ENCODE measurements around the gene C2orf72.
A peak's percentile ranks its signal among the peaks of the same experiment; 100 is the strongest.
"Not testable (repeated sequence)": the region's sequence is repeated elsewhere in the genome, so short reads cannot be mapped to it uniquely, and the experiment has no call there.

C2orf72 gene

DNA sequence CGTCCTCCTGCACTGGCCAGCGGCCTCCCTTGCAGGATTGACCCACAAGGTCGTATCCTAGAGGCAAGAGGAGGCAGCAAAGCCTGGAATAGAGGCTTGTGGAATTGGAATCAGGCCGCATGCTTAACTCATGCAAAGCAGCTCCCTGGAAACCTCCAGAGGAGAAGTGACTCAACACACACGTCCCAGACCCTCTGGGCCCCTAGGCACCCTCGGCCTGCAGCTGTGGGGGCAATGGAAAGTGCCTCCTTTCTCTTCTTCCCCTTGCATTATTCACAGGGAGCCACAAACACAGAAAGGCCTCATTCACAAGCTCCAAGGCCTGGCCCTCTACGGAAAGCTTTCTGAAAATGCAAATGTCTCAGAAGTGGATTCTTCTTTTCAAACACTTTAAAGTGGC, 21.8 kb upstream of the C2orf72 start:
- no peak for DNase-seq (ENCODE audit: low read depth)

GRCh38 chr2:231015926-231016325, 21.4 kb upstream of the C2orf72 start:
- DNase-seq (ENCODE audit: low read depth): no peak

DNA sequence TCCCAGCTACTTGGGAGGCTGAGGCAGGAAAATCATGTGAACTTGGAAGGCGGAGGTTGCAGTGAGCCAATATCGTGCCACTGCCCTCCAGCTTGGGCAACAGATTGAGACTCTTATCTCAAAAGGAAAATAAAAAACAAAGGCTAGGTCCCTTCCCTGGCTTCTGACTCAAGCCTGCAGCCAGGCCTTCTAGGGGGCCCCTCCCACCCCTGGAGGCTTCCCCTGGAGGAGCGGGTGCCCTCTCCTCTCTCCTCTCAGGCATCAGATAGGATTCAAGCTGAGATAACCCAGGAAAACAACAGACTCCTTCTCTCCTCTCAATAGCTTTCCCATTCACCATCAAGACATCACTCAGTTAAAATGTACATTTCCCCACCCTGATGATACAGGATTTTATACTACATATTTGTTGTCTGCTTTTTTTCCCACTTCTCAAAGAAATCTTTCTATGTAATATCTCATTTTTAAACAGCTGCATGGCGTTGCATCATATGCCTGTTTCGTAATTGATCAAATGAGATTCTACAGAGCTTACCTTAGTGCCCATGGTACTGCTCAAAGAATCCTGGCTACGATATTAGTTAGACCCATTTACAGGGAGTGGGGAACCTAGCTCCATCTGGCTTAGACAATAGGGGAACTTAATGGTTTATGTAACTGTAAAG, 20.6 kb upstream of the C2orf72 start:
- DNase-seq (ENCODE audit: low read depth): no peak

DNA sequence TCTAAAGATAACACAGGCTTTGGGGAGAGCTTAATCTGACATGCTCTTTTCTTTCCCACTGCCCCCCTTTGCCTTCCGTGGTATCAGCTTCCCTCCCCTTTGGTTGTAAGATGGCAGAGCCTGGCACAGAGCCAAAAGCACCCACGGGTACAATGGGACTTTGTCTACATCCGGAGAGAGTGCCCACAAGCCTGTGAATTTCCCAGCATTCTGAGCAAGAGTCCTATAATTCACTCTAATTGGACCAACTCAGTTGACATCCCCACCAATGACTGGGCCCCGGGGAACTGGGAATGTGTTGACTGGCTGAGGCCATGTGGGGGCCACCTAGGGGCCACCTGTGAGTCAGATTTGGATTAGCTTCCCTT, 20.1 kb upstream of the C2orf72 start:
- peak; percentile 35 for DNase-seq (ENCODE audit: low read depth)

GRCh38 chr2:231018184-231018583, 19.1 kb upstream of the C2orf72 start:
- DNase-seq (ENCODE audit: low read depth): no peak

- DNase-seq (ENCODE audit: low read depth): not testable (repeated sequence)
Measured at GRCh38 chr2:231025059-231025458, 12.3 kb upstream of the C2orf72 start.

GRCh38 chr2:231028889-231029288, 8.4 kb upstream of the C2orf72 start:
- no peak for DNase-seq (ENCODE audit: low read depth)

GRCh38 chr2:231029563-231029962, 7.8 kb upstream of the C2orf72 start:
- DNase-seq (ENCODE audit: low read depth): no peak

- DNase-seq (ENCODE audit: low read depth): no peak
Measured at GRCh38 chr2:231030725-231031124, 6.6 kb upstream of the C2orf72 start.

DNA sequence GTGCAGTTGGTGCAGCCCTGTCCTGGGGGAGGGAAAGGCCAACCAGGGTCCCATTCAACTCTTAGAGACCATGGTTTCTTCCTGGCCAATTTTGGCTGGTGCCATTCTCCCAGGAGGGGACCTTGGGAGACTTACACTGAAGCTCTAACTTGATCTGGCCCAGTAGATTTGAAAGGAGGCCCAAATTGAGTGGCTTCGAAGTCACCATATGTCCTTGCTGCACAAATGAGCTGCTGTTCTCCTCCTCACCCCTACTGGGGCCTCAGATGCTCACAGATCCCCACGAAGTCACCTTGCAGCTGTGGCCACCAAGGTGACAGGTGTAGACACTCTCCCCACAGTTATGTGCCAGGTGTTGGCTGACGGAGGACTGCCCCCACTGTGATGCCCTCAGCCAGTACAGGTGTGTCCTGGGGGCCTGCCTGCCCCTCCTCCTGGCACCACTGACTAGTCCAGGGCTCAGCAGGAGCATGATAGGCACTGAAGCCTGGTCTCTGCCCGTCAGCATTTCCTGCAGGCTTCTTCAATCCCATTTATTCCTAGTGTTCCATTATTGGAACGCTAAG, 4.7 kb upstream of the C2orf72 start:
- DNase-seq (ENCODE audit: low read depth): no peak

- DNase-seq (ENCODE audit: low read depth): no peak
Measured at GRCh38 chr2:231033147-231034132, 3.9 kb upstream of the C2orf72 start.

DNA sequence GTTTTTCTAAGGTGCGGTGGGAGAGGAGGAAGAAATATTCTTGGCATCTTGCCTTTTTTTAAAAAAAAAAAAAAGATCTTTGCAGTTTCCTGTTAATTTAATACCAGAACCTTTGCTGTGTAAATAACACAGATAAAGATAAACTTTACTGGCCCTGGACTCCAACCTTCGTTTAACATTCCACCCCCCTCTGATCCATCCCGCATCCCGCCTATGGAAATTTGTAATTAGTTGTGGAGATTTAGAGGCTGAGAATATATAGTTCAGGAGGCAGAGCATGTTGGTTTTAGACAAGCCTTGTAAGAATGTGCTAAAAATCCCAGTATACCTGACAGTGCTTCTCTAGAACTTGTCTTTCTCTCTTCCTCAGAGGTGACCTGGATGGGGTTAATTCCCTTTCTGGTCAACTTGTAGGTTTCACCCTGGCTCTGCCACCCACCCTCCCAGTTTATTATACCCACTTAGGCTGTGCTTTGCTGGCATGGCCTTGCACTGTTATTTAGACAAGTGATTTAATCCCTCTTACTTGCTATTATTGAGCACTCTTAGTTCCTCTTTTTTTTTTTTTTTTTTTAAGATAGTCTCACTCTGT, 2.9 kb upstream of the C2orf72 start:
- no peak for DNase-seq (ENCODE audit: low read depth)

DNA sequence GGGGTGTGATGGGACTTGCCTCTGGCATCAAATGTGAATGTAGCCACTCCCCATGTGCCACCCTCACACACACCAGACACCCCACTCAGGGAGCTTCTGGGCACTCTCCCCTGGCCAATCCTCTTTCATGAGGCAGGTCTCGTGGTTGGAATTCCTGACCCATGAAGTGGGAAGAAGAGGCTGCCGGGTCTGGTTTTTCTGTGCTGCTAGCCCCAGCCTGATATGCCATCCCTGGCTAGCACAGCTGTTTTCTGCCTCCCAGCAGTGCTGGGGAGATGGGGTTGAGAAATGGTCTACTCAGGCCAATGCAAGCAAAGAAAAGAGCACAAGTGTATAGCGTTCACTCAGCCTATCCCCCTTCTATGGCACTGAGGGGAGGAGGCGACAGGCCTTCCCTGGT, 1.2 kb upstream of the C2orf72 start:
- no peak for DNase-seq (ENCODE audit: low read depth)

DNA sequence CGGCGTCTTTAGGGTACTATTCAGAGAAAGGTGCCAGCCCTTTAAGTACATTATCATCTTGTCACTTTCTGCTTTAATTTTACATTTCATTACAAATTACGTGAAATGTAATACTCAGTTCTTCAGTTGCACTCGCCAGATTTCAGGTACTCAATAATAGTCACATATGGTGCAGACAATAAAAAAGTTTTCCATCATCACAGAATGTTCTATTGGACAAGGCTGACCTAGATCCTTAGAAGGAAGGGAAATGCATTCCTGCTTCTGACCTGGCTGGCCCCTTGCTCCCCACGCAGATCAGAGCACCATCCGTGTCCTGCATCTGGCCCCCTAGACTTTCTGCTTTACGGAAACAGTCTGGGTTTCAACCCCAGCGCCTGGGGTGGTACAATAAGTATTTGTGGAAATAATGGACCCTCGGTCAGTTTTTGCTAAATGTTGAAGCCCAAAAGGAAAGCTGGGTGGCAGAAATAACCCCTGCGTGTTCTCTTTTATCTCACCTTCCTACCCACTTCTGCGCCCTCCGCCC, 681 bp upstream of the C2orf72 start:
- DNase-seq (ENCODE audit: low read depth): no peak

DNA sequence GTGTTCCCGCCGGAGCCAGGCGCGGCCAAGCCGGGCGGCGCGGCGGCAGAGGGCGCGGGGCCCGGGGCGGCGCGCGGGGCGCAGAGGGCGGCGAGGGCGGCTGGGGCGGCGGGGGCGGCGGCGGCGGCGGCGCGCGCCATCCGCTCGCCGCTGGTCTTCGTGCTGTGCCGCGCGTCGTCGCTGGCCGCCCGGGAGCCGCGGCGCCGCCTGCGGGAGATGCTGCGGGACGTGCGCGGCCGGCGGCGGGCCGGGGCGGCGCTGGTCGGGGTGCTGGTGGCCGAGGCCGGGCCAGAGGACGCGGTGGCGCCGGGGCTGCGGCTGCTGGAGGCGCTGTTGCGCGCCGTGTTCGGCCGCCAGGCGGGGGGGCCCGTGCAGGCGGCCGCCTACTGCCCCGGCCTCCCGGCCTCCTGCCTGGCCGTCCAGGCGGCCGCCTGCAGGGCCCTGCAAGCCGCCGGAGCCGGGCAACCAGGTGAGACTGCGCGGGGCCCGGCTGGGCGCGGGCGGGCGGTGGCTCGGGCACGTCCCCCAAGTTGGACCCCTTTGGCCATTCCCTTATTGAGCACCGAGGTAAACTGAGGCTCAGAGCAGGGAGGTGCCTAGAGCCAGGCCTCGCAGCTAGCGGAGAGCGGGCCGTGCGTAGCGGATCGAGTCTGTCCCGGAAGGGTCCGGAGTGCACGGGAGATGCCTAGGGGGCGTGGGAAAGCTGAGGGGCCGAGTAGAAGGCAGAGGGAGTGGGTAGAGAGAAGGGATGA, 584 bp downstream of the C2orf72 start:
- DNase-seq (ENCODE audit: low read depth): no peak

DNA sequence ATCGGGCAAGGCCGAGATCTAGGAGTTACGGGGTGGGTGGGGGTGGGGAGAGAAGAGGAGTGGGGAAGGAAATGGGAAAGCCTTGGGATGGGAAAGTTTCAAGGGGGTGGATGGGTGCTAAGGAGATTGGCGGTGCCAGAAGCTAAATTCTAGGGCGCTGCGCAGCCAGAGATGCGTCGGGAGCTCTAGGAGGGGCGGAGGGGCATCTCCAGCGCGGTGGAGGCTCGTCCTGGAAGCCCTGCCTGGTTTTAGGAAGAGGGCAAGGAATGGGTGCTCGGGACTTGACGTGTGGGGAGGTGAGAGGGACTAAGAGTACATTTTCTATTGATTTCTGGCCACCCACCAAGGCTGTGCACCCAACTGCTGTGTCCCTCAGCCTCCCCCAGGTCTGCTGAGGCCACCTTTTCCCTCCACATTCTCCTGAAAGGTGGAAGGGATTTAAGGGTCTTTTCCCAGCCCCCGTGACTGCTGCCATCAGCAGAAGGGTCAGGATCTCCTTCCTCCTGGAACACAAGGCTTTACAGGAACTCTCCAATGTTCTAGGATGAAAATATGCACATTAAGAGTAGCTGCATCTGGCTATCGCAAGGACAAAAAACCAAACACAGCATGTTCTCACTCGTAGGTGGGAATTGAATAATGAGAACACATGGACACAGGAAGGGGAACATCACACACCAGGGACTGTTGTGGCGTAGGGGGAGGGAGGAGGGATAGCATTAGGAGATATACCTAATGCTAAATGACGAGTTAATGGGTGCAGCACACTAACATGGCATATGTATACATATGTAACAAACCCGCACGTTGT, 1.4 kb downstream of the C2orf72 start:
- no peak for DNase-seq (ENCODE audit: low read depth)

- DNase-seq (ENCODE audit: low read depth): no peak
Measured at GRCh38 chr2:231039294-231039664, 2.0 kb downstream of the C2orf72 start.

GRCh38 chr2:231039821-231040364, 2.6 kb downstream of the C2orf72 start:
- no peak for DNase-seq (ENCODE audit: low read depth)

- no peak for DNase-seq (ENCODE audit: low read depth)
Measured at GRCh38 chr2:231041061-231041689, 3.9 kb downstream of the C2orf72 start.

GRCh38 chr2:231043796-231044195, 6.5 kb downstream of the C2orf72 start:
- no peak for DNase-seq (ENCODE audit: low read depth)

All from CMK (cell line).